HG02938 (cell line): Measurements from ENCODE around the gene NVL.

Experiments
- ATAC-seq: cut with Tn5 transposase; IDR thresholded peaks from one replicate; pipeline ENCODE4 v1.9.1; 2021; ENCODE audit warnings: mild to moderate bottlenecking, moderate library complexity; ENCODE audit not compliant: unreplicated experiment

The NVL gene

DNA sequence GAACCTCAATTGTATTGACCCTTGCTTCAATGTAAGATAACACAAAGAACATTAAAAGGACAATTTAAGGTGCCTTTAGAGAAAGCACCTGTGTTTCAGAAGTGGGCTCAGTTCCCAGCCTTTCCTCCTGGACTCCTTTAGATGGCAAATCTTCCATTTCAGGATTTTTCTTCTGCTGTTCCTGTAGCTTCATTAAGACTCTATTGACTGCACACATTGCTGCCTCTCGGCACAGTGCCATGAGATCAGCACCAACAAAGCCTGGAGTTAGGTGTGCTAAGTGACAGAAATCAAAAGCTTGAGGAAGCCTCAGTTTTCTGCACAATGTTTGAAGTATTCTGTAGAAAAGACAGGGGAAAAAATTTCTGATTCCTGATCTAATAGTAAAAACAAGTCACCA, 40.6 kb downstream of the NVL start:
- ATAC-seq = no peak

DNA sequence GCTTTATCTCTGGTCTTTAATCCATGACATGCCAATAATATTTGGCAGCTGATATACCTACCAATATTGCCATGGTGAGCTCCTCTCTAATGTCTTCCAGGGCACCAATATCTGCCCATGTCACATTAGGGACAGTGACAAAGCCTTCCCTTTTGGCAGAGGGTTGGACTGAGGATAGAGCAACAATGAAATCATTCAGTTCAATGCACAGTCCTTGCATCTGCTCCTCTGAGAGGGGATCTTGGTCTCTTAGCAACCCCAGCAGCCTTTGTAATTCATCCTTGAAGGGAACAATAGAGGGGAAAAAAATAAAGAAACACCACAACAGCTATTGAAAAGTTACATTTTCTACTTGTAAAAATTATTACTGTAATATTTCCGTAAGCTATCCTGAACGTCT, 42.3 kb downstream of the NVL start:
- ATAC-seq = no peak

DNA sequence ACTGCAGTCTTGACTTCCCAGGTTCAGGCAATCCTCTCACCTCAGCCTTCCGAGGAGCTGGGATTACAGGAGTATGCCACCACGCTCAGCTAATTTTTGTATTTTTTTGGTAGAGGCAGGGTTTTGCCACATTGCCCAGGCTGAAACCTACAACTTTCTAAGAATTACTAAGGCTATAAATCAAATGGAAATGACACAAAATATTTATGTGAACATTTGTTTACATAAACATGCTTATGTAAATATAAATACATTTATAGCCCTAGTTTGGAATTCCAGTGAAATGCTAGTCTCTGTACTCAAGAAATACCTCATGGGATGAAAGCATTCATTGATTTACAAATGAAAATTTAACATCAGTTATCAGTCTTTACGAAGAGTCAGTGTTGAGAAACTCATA, 47.8 kb downstream of the NVL start:
- no peak for ATAC-seq

DNA sequence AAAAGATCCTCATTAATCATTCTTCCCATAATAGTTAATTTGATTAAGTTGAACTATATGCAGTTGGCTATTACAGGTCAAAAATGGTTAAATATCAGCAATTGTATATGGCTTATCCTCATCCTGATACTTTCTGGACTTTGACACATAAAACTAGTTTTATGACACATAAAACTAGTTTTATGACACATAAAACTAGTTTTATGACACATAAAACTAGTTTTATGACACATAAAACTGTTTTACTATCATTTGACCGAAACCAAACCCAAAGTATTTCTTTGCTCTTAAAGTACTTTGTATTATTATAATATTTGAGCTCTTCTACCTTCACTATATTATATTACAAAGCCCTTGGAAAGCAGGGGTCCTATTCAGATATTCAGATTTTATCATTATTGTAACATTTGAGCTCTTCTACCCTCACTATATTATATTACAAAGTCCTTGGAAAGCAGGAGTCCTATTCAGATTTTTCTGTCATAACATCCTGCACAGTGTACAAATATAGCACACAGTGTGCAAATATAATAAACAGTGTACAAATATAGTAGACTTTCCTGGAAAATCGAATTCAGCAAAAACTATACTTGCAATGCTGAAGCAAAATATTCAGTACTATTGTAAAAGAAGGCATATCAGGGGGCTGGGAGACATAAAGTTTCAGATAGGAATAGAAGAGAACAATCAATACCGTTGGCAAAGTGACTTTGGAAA, 53.0 kb downstream of the NVL start:
- no peak for ATAC-seq

DNA sequence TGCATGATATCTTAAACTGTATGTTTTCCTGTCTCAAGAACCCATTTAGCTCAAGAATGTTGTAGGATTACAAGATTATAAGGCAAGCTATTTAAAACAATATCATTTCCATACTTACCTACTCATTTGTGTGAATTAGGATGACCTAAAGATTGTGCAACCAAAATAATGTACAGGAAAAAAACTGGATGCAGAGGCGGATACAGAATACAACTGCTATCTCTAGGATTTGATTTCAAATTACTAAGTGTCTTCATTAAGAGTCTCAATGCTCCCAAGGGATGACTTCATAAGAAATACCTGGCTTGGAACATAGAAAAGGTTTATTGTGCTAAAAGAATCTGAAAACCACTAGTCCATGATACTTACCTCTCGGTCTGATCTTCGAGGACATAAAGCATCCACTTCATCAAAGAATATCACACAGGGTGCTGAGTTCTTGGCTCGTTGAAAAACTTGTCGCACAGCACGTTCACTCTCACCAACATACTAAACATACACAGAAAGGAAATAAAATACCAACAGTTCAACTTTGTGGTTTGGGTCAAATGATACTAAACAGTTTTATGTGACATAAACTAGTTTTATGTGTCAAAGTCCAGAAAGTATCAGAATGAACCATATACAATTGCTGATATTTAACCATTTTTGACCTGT, 54.9 kb downstream of the NVL start:
- ATAC-seq = no peak

DNA sequence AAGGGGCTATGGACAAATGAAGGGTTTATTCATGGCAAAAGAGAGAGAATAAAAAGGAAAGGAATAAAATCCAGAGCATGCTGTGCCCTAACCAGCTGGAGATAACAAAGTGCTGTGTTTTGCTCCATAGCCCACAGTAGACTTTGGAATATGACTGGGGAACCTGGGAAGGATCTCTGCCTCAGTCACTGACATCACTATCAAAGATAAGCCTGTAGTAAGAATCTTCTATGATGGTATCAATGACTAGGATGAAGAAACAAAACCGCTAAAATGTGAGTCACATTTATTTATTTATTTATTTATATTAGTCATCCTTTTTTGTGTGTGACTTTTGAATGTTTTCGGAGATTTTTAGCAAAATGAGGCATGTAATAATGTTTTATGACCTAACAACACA, 56.3 kb downstream of the NVL start:
- no peak for ATAC-seq

DNA sequence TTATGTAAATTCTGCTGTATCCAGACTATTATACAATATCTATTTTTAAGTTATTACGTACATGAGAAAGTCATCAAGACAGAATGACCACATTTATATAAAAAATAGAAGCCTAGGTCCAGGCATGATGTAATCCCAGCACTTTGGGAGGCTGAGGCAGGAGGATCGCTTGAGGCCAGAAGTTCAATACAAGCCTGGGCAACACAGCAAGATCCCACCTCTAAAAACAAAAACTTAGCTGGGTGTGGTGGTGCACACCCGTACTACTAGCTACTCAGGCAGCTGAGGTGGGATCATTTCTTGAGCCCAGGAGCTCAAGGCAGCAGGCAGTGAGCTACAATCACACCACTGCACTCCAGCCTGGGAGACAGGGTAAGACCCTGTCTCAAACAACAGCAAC, 58.9 kb downstream of the NVL start:
- ATAC-seq = no peak

DNA sequence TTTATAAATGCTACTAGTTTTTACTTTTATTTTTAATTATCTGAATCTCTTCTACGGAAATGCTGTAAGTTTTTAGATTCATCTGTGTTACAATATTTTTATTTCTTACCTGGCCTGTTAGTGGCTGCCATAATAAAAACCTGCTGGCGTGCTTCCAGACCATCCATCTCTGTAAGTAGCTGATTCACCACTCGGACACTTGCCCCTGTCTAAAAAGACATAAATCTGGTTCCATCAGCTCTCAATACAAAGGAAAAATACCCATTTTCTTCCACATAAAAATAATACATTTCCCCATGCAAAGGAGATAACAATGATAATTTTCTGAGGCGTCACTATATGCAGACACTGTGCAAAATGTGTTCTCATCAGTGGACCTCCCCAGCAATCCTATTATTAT, 62.0 kb downstream of the NVL start:
- ATAC-seq = no peak

DNA sequence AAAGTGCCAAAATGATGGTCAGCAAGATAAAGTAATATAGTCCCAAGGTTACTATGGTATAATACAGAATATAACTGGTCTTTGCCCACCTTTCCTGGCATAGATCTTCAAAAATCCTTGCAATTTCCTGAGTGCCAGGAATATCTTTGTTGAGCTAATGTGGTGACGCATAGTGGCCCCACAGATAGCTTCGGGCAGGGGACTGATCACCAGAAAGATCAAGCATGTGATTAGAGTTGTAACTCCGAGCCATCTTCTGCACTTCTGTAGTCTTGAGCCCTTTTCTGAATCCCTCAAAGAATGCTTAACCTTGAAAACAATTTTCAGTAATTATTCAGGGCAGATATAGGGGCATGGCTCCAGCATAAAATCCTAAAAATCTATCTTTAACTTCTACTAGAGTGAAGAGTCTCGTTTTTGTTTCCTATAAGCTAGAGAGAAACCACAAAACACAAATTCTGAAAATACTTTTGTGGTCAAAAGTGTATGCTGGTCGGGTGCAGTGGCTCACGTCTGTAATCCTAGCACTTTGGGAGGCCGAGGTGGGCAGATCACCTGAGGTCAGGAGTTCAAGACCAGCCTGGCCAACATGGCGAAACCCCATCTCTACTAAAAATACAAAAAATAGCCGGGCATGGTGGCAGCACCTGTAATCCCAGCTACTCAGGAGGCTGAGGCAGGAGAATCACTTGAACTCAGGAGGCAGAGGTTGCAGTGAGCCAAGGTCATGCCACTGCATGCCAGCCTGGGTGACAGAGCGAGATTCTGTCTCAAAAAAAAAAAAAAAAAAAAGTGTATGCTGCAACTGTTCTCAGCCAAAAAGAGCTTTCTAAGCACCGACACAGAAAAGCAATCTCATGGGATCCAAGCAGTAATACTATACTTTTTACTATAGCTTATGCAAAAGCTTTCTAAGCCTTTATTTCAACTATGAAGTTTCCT, 62.8 kb downstream of the NVL start:
- no peak for ATAC-seq

DNA sequence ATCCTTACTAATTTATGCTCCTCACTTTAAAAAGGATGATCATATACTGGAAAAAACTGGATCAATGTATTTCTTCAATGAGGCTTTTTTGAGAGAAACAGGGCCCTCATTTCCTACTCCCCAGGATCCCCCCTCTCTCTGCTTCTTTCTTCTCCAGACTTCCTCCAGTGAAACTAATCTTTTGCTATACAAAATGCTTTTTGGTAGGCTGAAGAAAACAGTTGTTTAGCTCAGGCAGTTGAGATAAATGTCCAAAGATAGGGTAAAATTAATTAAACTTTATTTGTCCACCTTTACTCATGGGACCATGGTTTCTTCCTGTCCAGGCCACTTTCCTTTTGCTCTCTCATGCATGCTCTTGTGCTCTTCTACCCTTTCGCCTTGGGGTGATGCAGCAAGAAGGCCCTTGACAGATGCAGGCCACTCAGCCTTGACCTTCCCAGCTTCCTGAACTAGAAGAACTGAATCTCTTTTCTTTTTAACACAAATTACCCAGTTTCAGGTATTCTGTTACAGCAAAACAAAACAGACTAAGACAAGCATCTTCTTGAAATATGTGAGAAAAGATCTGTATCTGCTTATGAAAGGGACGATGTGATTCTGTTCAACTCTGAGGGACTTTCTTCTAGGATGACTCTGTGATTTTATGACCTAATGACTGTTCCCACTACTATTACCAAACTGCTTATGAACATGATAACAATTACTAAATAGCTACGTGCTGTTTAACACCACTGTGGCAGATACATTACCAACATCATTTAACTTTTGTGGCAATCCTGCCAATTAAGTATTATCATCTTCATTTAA, 63.7 kb downstream of the NVL start:
- ATAC-seq = peak; percentile 56

DNA sequence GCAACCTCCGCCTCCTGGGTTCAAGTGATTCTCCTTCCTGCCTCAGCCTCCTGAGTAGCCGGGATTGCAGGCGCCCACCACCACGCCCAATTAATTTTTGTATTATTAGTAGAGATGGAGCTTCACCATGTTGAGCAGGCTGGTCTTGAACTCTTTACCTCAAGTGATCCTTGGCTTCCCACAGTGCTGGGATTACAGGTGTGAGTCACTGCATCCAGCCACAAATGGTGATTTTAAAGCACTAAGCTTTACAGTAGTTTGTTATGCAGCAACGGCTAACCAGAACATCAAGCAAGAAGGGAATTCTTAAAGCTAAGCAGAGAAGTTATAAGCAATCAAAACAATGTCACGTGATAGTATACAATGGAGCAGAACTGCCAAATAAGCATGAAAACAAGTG, 65.7 kb downstream of the NVL start:
- ATAC-seq = no peak

DNA sequence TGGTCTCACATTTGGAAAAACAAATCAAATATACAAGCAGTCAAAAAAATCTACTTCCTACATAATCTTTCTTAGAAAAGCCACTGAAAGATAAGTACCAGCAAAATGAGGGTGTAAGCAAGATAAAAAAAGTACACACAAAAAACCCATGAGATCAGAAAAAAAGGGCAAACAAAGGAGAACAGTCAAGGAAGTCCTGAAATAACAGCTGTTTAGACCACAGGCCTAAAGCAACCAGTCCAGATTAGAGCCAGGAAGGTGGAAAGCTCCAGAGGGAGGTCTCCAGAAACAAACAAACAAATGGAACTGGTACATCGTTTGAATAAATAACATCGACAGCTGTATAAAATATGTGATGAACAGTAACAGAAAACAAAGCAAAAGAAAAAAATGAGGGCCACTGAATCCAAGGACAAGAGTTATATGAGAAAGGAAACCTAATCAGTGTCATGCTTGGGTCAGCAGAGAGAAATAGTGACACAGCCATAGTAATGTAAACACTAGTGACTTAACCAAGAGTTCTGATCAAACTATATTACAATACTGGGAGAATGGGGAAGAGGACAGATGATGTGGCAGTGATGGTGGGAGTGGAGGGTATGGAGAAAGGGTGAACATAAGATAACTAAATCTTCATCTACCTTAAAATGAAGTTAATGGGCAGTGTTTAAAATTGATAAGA, 67.5 kb downstream of the NVL start:
- ATAC-seq = no peak

DNA sequence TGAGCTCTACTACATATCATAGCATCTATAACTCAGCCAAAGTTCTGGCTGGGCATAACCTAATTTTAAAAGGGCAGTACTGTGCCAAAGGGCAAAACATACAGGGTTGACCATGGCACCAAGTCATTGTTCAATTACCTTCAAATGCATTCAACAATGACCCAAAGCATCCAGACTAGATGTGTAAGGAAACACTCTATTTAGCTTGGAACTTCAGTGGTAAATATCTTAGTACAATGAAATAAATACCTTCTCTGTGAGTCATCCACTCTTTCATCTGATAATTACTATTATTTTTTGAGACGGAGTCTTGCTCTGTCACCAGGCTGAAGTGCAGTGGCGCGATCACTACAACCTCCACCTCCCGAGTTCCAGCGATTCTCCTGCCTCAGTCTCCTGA, 70.0 kb downstream of the NVL start:
- no peak for ATAC-seq

DNA sequence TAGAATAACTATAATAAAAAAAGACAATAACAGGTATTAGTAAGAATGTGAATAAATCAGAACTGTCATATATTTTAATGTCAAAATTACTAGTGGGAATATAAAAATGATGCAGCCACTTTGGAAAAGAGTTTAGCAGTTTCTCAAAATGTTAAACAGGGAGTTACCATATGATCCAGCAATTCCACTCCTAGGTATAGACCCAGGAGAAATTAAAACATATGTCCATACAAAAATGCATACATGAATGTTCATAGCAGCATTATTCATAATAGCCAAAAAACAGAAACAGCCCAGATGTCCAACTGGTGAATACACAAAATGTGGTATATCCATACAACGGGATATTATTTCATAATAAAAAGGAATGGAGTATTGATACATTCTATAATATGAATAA, 71.6 kb downstream of the NVL start:
- no peak for ATAC-seq

DNA sequence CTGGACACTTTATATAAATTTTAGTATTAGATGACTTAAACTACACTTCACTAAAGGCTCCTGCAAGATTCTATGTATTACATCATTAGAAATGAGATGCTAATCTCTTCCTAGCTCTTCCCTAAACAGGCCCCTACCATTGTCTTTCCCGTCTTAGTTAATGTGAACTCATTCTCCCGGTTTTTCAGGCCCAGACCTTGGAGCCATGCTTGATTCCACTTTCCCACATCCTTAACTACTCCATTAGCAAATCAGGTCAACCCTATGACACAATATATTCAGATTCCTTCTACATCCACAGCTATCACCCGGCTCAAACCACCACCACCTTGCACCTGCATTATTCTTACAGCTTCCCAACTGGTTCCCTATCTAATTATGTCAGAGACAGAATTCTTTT, 73.3 kb downstream of the NVL start:
- ATAC-seq = no peak

DNA sequence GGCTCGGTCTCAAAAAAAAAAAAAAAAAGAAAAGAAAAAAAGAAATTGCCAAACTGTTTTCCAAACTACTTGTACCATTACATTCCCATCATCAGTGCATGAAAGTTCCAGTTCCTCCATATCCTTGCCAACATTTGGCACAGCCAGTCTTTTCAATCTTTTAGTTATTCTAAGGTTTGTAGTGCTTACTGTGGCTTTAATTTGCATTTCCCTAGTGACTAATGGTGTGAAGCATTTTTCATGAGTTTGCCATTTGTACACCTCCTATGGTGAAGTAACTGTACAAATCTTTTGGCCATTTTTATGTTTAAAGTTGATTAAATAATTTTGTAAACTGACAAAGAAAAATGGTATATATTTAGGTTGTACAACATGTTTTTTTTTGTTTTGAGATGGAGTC, 76.3 kb downstream of the NVL start:
- no peak for ATAC-seq

DNA sequence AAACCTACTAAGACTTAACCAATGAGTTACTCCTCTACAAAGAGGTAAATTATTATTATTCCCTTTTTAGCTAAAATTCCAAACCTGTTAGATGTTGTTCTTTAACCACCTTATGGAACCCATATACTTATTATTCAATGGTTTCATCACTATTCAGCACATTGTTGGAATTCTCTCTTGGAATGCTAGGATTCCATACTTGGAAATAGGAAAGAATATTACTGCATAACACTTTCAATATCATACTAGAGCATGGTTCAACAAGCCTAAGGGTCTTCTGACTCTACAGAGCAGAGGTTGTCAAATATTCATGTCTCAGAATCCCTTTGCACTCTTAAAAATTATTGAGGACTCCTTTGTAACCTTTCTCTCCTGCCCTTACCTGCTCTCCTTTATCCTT, 77.5 kb downstream of the NVL start:
- no peak for ATAC-seq

DNA sequence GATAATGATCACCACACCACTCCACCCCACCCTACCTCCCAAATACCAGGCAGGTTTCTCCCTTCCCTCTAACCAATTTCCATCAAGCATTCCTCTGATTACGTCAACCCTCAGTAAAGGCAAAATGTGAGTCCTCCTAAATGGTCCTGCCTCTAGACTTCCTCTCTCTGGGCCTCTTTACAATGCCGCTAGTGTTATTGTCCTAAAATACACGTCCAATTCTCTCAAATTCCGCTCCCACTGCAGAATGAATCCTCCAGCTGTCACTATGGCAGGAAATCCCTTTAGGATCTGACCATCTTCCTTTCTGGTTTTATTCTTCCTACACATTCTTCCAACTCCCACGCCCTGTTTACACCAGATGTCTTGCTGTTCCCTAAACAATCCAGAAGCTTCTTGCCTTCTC, 78.2 kb downstream of the NVL start:
- no peak for ATAC-seq

DNA sequence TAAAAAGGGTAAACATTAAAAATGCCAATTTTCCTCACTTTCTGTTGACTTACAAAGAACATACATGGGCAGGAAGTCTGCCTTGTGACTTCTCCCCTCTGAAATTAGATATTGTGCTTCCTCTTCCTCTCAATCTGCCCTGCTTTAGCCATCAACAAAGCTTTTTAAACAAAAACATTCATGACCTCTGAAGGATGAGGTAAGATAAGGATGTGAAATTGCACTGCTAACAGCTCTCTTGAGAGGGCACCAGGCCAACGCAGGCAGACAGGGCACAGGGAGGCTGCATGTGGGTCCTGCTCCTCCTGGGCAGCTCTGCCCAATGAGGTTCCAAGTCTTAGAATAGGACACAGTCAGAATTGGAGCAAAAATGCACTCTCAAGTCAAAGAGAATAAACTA, 84.8 kb downstream of the NVL start:
- no peak for ATAC-seq

DNA sequence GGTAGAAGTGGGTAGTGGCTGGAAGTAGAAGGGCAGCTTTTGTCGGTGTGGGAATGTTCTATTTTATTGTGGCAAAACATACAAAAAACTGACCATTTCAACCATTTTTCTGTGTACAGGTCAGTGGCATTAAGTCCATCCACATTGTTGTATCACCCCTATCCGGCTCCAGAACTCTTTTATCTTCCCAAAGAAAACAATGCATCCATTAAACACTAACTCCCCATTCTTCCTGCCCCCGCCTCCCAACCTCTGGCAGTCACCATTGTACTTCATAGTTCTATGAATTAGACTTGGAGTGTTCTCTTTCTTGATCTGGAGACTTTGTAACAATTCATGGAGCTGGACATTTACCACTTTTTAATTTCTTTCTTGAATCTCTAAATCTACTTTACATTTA, 91.2 kb downstream of the NVL start:
- no peak for ATAC-seq
